Fibroblast of lung (primary cell): ENCODE measurements around the gene ITCH.

Source experiments
- EZH2 ChIP-seq: IDR thresholded peaks from 2 replicates; pipeline ENCODE4 v1.5.1; 2012; ENCODE audit warnings: low read length, control low read depth, mild to moderate bottlenecking; ENCODE audit errors: missing control alignments
- TF ChIP-seq, protein P1 (sequence below), 2 donors: IDR thresholded peaks in 1 of 2; conservative IDR thresholded peaks in 1 of 2; 1 replicate in 1 of 2; 2 replicates in 1 of 2; pipeline ENCODE4 v1.5.1; 2011 to 2012; ENCODE audit warnings: low read length in 2 of 2, control low read depth in 1 of 2, inconsistent platforms in 1 of 2, low read depth in 1 of 2, mild to moderate bottlenecking in 1 of 2

DNA sequence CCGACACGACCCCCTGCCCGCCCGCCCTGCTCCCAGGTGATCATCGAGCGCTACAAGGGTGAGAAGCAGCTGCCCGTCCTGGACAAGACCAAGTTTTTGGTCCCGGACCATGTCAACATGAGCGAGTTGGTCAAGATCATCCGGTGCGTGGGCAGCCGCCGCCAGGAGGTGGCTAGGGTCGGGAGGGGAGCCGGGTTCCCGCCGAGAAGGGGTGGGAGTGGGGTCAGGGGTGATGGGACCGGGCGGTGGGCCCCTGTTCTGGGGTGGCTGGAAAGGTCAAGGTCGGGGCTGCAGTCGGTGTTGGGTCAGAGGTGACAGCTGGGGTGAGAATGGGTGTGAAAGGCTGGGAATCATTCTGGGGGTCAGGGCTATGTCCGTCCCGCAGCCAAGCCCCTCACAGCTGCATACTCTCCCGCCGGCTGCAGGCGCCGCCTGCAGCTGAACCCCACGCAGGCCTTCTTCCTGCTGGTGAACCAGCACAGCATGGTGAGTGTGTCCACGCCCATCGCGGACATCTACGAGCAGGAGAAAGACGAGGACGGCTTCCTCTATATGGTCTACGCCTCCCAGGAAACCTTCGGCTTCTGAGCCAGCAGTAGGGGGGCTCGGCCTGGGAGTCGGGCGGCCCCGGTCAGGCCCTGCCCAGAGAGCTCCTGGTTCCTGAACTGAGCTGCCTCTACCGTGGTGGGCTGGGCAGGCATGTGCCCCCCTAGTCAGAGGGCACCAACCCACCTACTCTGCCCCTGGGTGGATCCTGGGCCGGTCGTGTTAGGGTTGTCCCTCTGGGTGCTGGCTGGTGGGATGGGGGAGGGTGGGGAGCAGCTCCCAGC, 196.5 kb downstream of the ITCH start:
- TF ChIP-seq, protein P1, sequence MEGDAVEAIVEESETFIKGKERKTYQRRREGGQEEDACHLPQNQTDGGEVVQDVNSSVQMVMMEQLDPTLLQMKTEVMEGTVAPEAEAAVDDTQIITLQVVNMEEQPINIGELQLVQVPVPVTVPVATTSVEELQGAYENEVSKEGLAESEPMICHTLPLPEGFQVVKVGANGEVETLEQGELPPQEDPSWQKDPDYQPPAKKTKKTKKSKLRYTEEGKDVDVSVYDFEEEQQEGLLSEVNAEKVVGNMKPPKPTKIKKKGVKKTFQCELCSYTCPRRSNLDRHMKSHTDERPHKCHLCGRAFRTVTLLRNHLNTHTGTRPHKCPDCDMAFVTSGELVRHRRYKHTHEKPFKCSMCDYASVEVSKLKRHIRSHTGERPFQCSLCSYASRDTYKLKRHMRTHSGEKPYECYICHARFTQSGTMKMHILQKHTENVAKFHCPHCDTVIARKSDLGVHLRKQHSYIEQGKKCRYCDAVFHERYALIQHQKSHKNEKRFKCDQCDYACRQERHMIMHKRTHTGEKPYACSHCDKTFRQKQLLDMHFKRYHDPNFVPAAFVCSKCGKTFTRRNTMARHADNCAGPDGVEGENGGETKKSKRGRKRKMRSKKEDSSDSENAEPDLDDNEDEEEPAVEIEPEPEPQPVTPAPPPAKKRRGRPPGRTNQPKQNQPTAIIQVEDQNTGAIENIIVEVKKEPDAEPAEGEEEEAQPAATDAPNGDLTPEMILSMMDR (conservative IDR thresholded peaks at IDR 0.05 in 1 of 2, IDR thresholded peaks at IDR 0.05 in 1 of 2; ENCODE audit: low read depth in 1 of 2, low read length in 2 of 2): no peak
- no peak for TF ChIP-seq EZH2
